Effector CD8-positive, alpha-beta T cell (primary cell): ENCODE data around the gene STX11.

Experiments
- DNase-seq: peaks from one replicate; lab custom pipeline; 2025; lab: John Stamatoyannopoulos, UW

Gene STX11

DNA sequence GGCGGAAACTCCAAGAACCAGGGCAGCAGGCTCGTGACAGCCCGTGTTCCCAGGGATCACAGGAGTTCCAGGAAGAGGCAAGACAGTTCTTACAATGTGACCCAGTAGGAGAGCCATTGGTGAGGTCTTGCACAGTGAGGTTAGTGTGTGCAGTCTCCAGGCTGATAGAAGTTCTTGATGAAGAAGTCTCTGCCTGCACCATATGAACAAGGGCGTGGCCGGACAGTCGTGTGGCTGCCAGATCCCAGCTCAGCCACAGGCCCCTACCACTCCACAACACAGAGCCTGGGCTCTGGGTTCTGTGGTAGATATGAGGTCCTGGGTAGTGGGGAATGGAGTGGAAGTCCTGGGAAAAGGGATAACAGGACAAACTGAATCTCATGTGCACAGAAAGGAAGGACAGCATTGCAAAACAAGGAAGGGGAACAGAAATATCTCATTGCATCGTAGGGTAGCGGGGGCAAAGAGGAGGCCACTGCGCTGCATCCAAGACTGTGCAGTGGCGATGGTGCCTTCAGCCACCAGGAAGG lies 65.2 kb downstream of the STX11 start:
- DNase-seq, result no peak

- DNase-seq, result peak; percentile 87
Observed at GRCh38 chr6:144215932-144216667, 65.8 kb downstream of the STX11 start.

DNA sequence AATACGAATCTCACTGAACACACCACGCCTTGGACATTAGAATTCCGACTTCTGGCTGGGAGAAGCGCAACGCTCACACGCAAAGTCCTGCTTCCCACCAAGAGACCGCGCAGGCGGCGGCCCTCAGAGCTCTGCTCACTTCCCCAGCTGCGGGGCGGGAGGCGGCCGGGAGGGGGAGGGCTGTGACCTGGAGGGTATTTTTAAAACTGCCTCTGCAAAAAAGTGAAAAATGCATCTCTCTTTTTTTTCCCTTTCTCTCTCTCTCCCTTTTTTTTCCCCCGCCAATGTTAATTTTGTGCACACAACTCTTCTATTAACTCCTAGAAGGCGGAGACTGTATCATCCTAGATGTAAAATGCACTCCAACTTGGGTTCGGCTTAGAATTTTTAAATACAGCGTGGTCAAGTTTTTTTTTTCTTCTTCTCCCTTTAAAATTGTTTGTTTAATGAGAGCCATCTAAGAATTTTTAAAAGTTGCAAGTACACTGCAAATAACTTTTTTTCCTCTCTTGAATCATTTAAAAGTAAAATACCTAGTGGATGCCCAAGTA lies 66.4 kb downstream of the STX11 start:
- DNase-seq, result peak; percentile 68

DNA sequence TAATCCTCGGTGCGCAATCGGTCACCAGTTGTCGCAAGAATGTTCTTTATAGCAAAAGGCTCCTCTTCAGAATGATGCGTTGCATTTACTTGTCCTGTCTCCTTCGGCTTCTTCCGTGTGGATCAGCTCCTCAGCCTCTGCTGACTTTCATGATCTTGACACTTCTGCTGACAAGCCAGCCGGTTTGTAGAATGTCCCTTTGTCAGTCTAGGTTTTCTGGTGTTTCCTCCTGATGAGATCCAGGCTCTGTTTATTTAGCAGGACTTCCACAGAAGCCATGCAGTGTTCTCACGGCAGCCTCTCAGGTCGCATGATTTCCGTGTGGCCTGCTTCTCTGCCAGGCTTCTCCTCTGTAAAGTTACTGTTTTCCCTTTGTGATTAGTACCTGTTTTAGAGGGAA lies 66.9 kb downstream of the STX11 start:
- no peak for DNase-seq

GRCh38 chr6:144217797-144218196 lies 67.5 kb downstream of the STX11 start:
- DNase-seq, result no peak

GRCh38 chr6:144219056-144219685 lies 68.9 kb downstream of the STX11 start:
- DNase-seq, result no peak

- no peak for DNase-seq
Observed at GRCh38 chr6:144220031-144220790, 69.9 kb downstream of the STX11 start.

- no peak for DNase-seq
Observed at GRCh38 chr6:144223686-144224085, 73.4 kb downstream of the STX11 start.

DNA sequence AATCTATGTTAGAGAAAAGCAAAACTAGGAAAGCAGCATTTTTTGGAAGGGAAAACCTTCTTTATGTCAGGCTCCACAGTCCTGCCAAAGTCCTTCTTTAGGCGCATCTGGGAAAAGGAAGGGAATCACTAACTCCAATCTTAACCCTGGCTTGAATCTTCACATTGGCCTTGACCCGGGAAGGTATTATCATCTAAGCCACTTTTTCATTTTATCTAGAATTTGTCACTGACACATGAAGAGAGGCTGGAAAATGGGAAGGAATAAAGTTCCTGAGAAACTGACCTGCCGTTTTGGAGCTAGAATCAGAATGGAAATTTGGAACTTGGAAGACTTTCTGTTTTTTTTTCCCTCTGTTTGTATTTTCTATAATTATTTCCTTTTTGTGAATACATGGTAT lies 81.4 kb downstream of the STX11 start:
- DNase-seq, result no peak

DNA sequence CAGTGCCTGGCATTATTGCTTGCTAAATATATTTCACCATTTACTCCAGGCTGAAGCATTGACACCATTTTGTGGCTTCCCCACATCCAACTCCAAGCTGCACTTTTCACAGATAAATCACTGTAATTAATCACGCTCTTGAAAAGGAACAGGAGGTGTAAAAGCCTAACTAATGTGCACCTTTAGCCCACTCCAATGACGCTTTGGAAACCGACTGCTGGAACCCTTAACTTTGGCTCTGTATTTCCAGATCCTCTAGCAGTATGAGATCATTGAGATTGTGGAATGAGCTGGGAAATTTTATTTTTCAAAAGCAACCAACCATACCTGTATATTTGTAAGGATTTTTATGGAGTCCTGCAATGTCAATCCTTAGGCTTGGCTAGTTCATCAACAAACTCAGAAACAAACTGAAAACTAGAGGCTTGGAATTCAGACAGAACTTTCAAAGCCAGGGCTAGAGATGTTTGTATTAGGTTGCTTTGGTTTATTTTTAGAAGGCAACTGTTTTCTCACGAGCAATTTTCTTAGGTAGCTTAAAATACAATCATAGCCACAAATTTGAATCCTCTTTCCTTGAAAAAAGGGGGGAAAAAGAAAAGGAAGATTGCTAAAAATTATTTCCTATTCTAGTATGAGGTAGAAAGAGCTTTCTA lies 82.0 kb downstream of the STX11 start:
- no peak for DNase-seq

- no peak for DNase-seq
Observed at GRCh38 chr6:144232832-144233230, 82.5 kb downstream of the STX11 start.

DNA sequence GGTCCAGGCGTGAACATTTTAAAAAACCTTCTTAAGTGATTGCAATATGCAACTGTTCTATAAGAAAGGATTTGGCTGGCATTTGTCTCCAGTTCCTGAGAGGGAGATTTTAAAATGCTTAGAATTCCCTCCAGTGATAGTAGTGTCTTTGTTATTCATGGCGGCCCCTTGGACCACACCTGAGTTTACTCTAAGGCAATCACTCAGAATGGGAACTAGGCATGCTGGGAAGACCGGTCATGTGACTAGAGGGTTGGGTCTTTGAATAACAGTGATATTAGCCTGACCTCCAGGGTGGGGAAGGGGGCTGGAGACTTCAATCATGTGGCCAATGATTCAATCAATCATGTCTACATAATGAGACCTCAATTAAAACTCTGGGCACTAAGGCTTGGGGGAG lies 84.1 kb downstream of the STX11 start:
- no peak for DNase-seq

GRCh38 chr6:144234935-144235334 lies 84.6 kb downstream of the STX11 start:
- DNase-seq, result no peak
